ENCODE measurements around the gene GIPC3.

GIPC3 gene

DNA sequence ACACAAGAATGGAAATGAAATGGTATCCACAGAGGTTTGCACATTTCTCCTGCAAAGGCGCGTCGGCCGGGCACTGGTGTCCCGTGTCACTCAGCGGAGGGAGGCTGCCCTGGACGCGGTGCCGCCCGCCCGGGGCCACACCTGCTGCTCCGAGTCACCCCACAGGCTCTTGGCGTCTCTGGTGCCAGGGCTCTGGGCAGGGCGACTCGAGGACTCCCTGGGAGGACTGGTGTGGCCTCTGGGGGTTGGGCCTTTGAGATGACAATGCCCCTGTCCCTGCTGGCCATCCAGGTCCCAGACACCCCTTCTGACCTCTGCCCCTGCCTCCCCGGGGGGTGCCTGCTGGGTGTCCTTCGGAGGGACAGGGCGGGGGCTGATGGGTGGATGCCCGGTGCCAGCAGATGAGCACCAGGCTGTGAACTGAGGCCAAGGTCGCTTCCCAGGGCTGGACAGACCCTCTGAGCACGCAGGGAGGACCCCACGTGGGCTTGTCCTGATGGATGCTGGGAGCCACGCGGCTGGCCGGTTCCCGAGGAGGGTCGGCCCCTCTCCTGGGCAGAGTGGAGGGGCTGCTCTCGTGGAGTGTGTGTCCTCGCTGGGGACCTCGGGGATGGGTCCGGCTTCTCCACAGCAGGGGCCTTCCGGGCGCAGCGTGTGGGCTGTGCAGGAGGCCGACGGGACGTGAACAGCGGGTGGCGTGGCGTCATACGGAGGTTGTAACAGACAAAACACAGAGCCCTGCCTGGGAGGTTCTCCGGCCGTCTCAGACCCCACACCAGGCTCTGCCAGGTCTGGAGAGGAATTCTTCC is 46.0 kb downstream of the GIPC3 start:
- peaks cover 4 to 12% of the 10 kb centered on the region in 2 experiments for H3K4me1 ChIP-seq (ENCODE audit: control insufficient read depth in 1 of 2, insufficient read depth in 1 of 2, low read depth in 1 of 2, low read length in 1 of 2)
- TF ChIP-seq, protein P1, sequence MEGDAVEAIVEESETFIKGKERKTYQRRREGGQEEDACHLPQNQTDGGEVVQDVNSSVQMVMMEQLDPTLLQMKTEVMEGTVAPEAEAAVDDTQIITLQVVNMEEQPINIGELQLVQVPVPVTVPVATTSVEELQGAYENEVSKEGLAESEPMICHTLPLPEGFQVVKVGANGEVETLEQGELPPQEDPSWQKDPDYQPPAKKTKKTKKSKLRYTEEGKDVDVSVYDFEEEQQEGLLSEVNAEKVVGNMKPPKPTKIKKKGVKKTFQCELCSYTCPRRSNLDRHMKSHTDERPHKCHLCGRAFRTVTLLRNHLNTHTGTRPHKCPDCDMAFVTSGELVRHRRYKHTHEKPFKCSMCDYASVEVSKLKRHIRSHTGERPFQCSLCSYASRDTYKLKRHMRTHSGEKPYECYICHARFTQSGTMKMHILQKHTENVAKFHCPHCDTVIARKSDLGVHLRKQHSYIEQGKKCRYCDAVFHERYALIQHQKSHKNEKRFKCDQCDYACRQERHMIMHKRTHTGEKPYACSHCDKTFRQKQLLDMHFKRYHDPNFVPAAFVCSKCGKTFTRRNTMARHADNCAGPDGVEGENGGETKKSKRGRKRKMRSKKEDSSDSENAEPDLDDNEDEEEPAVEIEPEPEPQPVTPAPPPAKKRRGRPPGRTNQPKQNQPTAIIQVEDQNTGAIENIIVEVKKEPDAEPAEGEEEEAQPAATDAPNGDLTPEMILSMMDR (IDR thresholded peaks at IDR 0.05): no peak

DNA sequence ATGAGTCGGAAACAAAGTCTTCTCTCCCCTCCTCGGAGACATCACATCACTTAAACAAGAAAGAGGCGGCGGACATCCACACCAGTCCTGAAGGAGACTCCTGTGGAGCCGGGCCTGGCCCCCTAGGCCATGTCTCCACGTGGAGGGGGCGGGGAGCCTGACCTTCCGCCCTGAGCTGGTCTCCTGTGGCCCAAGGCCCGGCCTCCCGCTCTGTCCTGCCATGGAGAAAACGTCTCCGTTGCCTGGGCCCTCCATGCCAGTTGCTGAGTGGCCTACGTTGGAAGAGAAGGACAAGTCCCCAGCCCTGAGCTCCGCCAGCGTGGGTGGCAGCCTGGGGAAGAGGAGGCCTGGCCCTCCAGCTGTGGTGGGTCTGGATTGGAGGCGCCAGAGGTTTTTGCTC is 46.8 kb downstream of the GIPC3 start:
- Histone ChIP-seq H3K27ac (no peak overlapping the region), H3K27me3 (no peaks in the 10 kb centered on the region), H3K36me3 (peaks cover 41% of the 10 kb centered on the region), H3K9me3 (no peaks in the 10 kb centered on the region), H3K4me3 (ENCODE audit: low read depth in 1 of 2, low read length in 1 of 2) (no peak overlapping the region), H3K4me1 (ENCODE audit: control insufficient read depth in 1 of 2, insufficient read depth in 1 of 2, low read depth in 1 of 2, low read length in 1 of 2) (peaks cover 3 to 4% of the 10 kb centered on the region in 2 experiments)
- TF ChIP-seq, protein P1 (IDR thresholded peaks at IDR 0.05): no peak

More for the DNA sequence above, 46.0 kb downstream of the GIPC3 start:
- no peak overlapping the region for H3K27ac ChIP-seq
- no peak overlapping the region for H3K4me3 ChIP-seq (ENCODE audit: low read depth in 1 of 2, low read length in 1 of 2)
- H3K27me3 ChIP-seq: no peaks in the 10 kb centered on the region
- no peaks in the 10 kb centered on the region for H3K9me3 ChIP-seq
- peaks cover 34% of the 10 kb centered on the region for H3K36me3 ChIP-seq

DNA sequence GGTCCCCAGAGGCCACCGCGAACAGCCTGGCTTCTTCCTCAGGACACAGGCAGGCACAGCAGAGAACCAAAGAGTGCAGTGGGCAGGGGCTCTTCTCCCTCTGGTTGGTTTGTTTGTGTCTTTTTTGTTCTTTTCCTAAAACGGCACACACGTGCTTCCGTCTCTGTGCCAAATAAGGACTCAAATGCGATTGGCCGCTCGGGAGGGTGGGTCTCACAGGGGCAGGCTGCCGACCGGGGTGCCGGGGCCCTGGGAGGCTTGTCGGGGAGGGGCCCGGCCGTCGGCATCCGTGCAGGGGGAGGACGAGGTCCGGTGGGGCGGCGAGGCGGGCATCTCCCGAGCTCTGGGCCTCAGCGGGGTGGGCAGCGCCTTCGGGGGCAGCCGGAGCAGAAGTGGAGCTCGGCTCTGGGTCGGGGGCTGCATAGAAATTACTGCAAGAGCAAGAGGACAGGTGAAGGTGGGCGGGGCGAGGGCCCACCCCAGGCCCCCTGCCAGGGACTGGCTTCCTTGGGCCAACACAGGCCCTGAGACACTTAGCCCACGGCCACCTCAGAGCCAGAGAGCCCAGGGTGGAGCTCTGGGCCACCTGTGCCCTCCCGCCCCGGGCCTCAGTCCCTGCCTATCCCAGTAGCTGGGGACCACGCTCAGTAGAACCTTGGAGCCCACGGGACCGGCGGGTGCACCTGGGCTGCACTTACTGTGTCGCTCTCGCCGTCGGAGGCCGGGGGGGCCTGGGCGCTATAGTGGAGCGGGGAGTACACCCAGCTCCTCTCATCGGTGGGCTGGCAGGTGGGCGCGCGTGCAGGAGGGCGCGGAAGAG is 47.7 kb downstream of the GIPC3 start:
- TF ChIP-seq, protein P1 (IDR thresholded peaks at IDR 0.05): no peak
- Histone ChIP-seq H3K36me3 (peaks cover 49% of the 10 kb centered on the region), H3K4me1 (ENCODE audit: control insufficient read depth in 1 of 2, insufficient read depth in 1 of 2, low read depth in 1 of 2, low read length in 1 of 2) (no peaks in the 10 kb centered on the region), H3K27me3 (no peaks in the 10 kb centered on the region), H3K27ac (no peak overlapping the region), H3K9me3 (no peaks in the 10 kb centered on the region), H3K4me3 (ENCODE audit: low read depth in 1 of 2, low read length in 1 of 2) (no peak overlapping the region)

DNA sequence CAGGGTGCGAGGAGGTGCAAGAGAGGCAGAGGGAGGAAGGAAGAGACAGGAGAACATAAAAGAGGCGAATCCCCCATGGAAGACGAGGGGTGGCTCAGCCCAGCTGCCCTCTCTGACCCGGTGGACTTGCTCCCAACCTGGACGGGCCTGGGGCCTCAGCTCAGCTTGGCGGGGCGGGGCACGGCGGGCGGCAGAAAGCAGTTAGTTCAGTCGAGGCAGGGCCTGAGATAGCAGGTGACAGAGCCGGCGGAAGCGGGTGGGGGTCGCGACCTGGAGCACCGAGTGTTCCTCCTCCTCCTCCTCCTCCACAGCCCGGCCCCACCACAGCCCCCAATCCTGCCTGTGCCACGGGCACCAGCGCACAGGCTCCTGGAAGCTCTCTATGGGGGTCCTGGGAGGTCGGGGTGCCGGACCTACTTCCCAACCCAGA is 48.3 kb downstream of the GIPC3 start:
- TF ChIP-seq, protein P1 (IDR thresholded peaks at IDR 0.05): no peak
- Histone ChIP-seq H3K4me1 (ENCODE audit: control insufficient read depth in 1 of 2, insufficient read depth in 1 of 2, low read depth in 1 of 2, low read length in 1 of 2) (no peaks in the 10 kb centered on the region), H3K27me3 (no peaks in the 10 kb centered on the region), H3K9me3 (no peaks in the 10 kb centered on the region), H3K36me3 (peaks cover 55% of the 10 kb centered on the region), H3K4me3 (ENCODE audit: low read depth in 1 of 2, low read length in 1 of 2) (no peak overlapping the region), H3K27ac (no peak overlapping the region)

DNA sequence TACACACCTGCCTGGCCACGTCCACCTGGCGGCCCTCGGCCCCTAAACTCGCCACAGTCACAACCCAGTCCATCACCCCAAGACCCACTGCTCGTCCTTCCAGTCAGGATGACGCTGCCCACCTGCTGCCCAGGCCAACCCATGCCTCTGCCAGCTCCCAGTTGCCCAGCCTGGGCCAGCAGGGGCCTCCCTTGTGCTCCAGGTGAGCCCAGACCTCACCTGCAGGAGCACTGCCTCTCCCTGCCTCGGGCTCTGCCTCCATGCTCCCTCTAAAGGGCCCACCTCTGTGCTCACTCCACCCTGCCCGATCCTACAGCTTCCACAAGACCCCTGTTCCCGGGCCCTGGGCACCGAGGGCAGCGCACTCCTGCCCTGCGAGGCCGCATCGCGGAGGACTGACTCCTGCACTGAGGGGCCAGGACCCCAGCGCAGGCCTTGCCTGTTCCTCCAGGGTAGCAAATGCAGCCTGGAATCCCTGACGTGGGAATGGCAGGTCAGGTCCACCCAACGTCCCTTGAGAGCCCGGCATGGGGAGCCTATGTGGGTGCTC is 49.3 kb downstream of the GIPC3 start:
- TF ChIP-seq, protein P1 (IDR thresholded peaks at IDR 0.05): no peak
- Histone ChIP-seq H3K4me1 (ENCODE audit: control insufficient read depth in 1 of 2, insufficient read depth in 1 of 2, low read depth in 1 of 2, low read length in 1 of 2) (no peaks in the 10 kb centered on the region), H3K27ac (no peak overlapping the region), H3K27me3 (no peaks in the 10 kb centered on the region), H3K9me3 (no peaks in the 10 kb centered on the region), H3K36me3 (peaks cover 64% of the 10 kb centered on the region), H3K4me3 (ENCODE audit: low read depth in 1 of 2, low read length in 1 of 2) (no peak overlapping the region)
